ENCODE measurements around the gene AARS2.

Gene AARS2

DNA sequence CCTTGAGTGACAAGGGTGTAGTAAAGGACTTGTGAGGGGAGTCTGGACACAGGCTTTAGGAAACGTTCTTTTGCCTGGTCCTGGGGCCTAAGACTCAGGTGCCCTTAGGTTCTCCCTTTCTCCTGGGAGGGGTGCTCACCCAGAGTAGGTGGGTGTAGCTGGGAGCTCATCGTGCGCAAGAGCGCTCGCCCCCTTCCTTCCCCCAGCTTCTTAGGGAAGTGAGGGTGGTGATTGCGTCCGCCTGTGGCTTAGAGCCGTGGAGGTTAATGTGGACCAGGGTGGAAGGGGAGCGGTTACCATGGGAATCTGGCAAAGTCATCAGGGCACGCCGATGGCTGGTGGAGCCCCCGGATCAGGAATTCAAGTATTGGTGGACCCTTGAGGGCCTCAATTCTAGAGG is 3.3 kb upstream of the AARS2 start:
- ATAC-seq: no peak
- no peak for TF ChIP-seq GLIS3 (CRISPR knock-in tag; IDR thresholded peaks at IDR 0.05)
- no peak for TF ChIP-seq SNAI2 (CRISPR knock-in tag; IDR thresholded peaks at IDR 0.05)
- TF ChIP-seq CSDC2 (CRISPR knock-in tag; IDR thresholded peaks at IDR 0.05): no peak
- no peak for TF ChIP-seq PPARA (CRISPR knock-in tag; IDR thresholded peaks at IDR 0.05; ENCODE audit: borderline replicate concordance)
- no peak for TF ChIP-seq ZFP30 (CRISPR knock-in tag; IDR thresholded peaks at IDR 0.05)
- no peak for TF ChIP-seq TCF4 (CRISPR knock-in tag; IDR thresholded peaks at IDR 0.05; ENCODE audit: borderline replicate concordance)
- TF ChIP-seq, protein P1, sequence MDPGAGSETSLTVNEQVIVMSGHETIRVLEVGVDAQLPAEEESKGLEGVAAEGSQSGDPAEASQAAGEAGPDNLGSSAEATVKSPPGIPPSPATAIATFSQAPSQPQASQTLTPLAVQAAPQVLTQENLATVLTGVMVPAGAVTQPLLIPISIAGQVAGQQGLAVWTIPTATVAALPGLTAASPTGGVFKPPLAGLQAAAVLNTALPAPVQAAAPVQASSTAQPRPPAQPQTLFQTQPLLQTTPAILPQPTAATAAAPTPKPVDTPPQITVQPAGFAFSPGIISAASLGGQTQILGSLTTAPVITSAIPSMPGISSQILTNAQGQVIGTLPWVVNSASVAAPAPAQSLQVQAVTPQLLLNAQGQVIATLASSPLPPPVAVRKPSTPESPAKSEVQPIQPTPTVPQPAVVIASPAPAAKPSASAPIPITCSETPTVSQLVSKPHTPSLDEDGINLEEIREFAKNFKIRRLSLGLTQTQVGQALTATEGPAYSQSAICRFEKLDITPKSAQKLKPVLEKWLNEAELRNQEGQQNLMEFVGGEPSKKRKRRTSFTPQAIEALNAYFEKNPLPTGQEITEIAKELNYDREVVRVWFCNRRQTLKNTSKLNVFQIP (CRISPR knock-in tag; IDR thresholded peaks at IDR 0.05; ENCODE audit: borderline replicate concordance, low read depth): no peak
- no peak for TF ChIP-seq RARB (CRISPR knock-in tag; IDR thresholded peaks at IDR 0.05)
- no peak for TF ChIP-seq OSR1 (CRISPR knock-in tag; IDR thresholded peaks at IDR 0.05)
- TF ChIP-seq, protein P2, sequence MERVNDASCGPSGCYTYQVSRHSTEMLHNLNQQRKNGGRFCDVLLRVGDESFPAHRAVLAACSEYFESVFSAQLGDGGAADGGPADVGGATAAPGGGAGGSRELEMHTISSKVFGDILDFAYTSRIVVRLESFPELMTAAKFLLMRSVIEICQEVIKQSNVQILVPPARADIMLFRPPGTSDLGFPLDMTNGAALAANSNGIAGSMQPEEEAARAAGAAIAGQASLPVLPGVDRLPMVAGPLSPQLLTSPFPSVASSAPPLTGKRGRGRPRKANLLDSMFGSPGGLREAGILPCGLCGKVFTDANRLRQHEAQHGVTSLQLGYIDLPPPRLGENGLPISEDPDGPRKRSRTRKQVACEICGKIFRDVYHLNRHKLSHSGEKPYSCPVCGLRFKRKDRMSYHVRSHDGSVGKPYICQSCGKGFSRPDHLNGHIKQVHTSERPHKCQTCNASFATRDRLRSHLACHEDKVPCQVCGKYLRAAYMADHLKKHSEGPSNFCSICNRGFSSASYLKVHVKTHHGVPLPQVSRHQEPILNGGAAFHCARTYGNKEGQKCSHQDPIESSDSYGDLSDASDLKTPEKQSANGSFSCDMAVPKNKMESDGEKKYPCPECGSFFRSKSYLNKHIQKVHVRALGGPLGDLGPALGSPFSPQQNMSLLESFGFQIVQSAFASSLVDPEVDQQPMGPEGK (CRISPR knock-in tag; IDR thresholded peaks at IDR 0.05; ENCODE audit: borderline replicate concordance): no peak

DNA sequence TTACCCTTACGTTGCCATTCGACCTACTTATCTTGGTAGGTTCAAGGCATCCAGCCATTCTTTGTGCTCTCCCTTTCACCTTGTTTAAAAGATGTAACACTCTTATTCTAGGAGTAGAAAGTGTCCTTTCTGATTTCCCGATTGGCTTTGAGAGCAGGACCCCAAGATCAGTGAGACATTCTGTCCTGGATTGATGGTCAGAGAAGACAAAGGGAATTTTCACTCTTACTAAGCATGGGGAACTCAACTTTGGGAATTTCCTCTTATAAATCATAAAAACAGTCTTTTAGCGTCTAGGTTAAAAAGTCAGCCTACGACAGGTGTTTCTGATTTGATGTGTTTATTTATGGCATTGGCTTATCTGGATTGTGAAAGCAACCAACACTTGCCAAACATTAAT is 2.8 kb upstream of the AARS2 start:
- TF ChIP-seq GLIS3 (CRISPR knock-in tag; IDR thresholded peaks at IDR 0.05): no peak
- no peak for TF ChIP-seq TCF4 (CRISPR knock-in tag; IDR thresholded peaks at IDR 0.05; ENCODE audit: borderline replicate concordance)
- no peak for TF ChIP-seq ZNF8 (CRISPR knock-in tag; IDR thresholded peaks at IDR 0.05)
- no peak for TF ChIP-seq ESRRG (CRISPR knock-in tag; IDR thresholded peaks at IDR 0.05)
- no peak for TF ChIP-seq RARB (CRISPR knock-in tag; IDR thresholded peaks at IDR 0.05)
- TF ChIP-seq PPARA (CRISPR knock-in tag; IDR thresholded peaks at IDR 0.05; ENCODE audit: borderline replicate concordance): no peak
- no peak for TF ChIP-seq OSR1 (CRISPR knock-in tag; IDR thresholded peaks at IDR 0.05)
- TF ChIP-seq, protein P3, sequence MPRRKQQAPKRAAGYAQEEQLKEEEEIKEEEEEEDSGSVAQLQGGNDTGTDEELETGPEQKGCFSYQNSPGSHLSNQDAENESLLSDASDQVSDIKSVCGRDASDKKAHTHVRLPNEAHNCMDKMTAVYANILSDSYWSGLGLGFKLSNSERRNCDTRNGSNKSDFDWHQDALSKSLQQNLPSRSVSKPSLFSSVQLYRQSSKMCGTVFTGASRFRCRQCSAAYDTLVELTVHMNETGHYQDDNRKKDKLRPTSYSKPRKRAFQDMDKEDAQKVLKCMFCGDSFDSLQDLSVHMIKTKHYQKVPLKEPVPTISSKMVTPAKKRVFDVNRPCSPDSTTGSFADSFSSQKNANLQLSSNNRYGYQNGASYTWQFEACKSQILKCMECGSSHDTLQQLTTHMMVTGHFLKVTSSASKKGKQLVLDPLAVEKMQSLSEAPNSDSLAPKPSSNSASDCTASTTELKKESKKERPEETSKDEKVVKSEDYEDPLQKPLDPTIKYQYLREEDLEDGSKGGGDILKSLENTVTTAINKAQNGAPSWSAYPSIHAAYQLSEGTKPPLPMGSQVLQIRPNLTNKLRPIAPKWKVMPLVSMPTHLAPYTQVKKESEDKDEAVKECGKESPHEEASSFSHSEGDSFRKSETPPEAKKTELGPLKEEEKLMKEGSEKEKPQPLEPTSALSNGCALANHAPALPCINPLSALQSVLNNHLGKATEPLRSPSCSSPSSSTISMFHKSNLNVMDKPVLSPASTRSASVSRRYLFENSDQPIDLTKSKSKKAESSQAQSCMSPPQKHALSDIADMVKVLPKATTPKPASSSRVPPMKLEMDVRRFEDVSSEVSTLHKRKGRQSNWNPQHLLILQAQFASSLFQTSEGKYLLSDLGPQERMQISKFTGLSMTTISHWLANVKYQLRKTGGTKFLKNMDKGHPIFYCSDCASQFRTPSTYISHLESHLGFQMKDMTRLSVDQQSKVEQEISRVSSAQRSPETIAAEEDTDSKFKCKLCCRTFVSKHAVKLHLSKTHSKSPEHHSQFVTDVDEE (CRISPR knock-in tag; IDR thresholded peaks at IDR 0.05): no peak
- no peak for TF ChIP-seq ZNF565 (CRISPR knock-in tag; conservative IDR thresholded peaks at IDR 0.05; ENCODE audit: low read depth)
- TF ChIP-seq, protein P4, sequence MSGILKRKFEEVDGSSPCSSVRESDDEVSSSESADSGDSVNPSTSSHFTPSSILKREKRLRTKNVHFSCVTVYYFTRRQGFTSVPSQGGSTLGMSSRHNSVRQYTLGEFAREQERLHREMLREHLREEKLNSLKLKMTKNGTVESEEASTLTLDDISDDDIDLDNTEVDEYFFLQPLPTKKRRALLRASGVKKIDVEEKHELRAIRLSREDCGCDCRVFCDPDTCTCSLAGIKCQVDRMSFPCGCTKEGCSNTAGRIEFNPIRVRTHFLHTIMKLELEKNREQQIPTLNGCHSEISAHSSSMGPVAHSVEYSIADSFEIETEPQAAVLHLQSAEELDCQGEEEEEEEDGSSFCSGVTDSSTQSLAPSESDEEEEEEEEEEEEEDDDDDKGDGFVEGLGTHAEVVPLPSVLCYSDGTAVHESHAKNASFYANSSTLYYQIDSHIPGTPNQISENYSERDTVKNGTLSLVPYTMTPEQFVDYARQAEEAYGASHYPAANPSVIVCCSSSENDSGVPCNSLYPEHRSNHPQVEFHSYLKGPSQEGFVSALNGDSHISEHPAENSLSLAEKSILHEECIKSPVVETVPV (CRISPR knock-in tag; IDR thresholded peaks at IDR 0.05): no peak
- no peak for TF ChIP-seq TOX (CRISPR knock-in tag; IDR thresholded peaks at IDR 0.05; ENCODE audit: borderline replicate concordance)
- TF ChIP-seq ZFP30 (CRISPR knock-in tag; IDR thresholded peaks at IDR 0.05): no peak
- TF ChIP-seq CSDC2 (CRISPR knock-in tag; IDR thresholded peaks at IDR 0.05): no peak
- TF ChIP-seq, protein P1 (CRISPR knock-in tag; IDR thresholded peaks at IDR 0.05; ENCODE audit: borderline replicate concordance, low read depth): no peak
- TF ChIP-seq ISL1 (CRISPR knock-in tag; IDR thresholded peaks at IDR 0.05): no peak
- no peak for TF ChIP-seq SNAI2 (CRISPR knock-in tag; IDR thresholded peaks at IDR 0.05)
- TF ChIP-seq, protein P2 (CRISPR knock-in tag; IDR thresholded peaks at IDR 0.05; ENCODE audit: borderline replicate concordance): no peak
- no peak for TF ChIP-seq ZFP3 (CRISPR knock-in tag; IDR thresholded peaks at IDR 0.05)
- no peak for TF ChIP-seq ARNTL (CRISPR knock-in tag; IDR thresholded peaks at IDR 0.05; ENCODE audit: borderline replicate concordance, low read depth)
- ATAC-seq: no peak

Data from SK-N-SH treated with all-trans-retinoic acid at 6 μM for 48 hours (cell line).